Heart left ventricle (tissue), 16 donors: ENCODE data around the gene ZMIZ1. TPM values are rescaled to one million over a fixed set of nuclear protein-coding genes. Genes with fewer than 3 reads are reported as not detected.

ENCODE experiments used
- ATAC-seq, 4 donors: fragments of 200-7000 bp; cut with Tn5 transposase; one replicate each; pipeline ENCODE4 v1.9.1; 2020 to 2022; ENCODE audit warnings: moderate library complexity in 4 of 4, mild to moderate bottlenecking in 3 of 4, moderate number of reproducible peaks in 1 of 4
- DNase-seq, 5 donors: peaks; one replicate each; pipeline ENCODE4 v3.0.0-alpha.2; 2020
- H3K27ac ChIP-seq, 12 donors: fragments of 200-600 bp; sonication (generic) in 4 of 12; one replicate each; pipeline versions ENCODE4 v1.5.0 to v1.8.0; 2016 to 2022; ENCODE audit warnings: mild to moderate bottlenecking in 2 of 12
- H3K27me3 ChIP-seq, 9 donors: fragments of 200-600 bp; sonication (generic) in 2 of 9; one replicate each; pipeline versions ENCODE4 v1.5.1 to v1.8.0; 2016 to 2022; ENCODE audit warnings: mild to moderate bottlenecking in 3 of 9
- H3K36me3 ChIP-seq, 9 donors: fragments of 200-600 bp; sonication (generic) in 2 of 9; one replicate each; pipeline versions ENCODE4 v1.5.0 to v1.8.0; 2018 to 2022; ENCODE audit warnings: mild to moderate bottlenecking in 2 of 9
- H3K4me1 ChIP-seq, 12 donors: fragments of 200-600 bp; sonication (generic) in 4 of 12; one replicate each; pipeline versions ENCODE4 v1.5.0 to v1.8.0; 2016 to 2022; ENCODE audit warnings: mild to moderate bottlenecking in 3 of 12
- H3K4me3 ChIP-seq, 12 donors: fragments of 200-600 bp; sonication (generic) in 4 of 12; one replicate each; pipeline versions ENCODE4 v1.5.0 to v1.8.0; 2017 to 2022; ENCODE audit warnings: mild to moderate bottlenecking in 9 of 12, moderate library complexity in 4 of 12
- H3K9me3 ChIP-seq, 12 donors: fragments of 200-600 bp; sonication (generic) in 4 of 12; one replicate each; pipeline versions ENCODE4 v1.5.0 to v1.8.0; 2016 to 2022; ENCODE audit warnings: mild to moderate bottlenecking in 1 of 12
- POLR2A ChIP-seq, 2 donors: fragments of 450-650 bp; IDR thresholded peaks; one replicate each; pipeline ENCODE4 v1.6.1; 2017; ENCODE audit warnings: antibody characterized with exemption in 2 of 2, mild to moderate bottlenecking in 2 of 2, moderate library complexity in 2 of 2
- WGBS, 4 donors: extraction: QIAGEN DNeasy Blood & Tissue Kit in 2 of 4; methylation state at CpG; one replicate each; pipeline versions ENCODE4 v1.1.5 to v1.1.7; 2013 to 2018; 5-methylcytosine and 5-hydroxymethylcytosine counted together
- intact Hi-C, 10 donors: fragments of 100-400 bp; cut with DNase I; formaldehyde crosslinking; loops; one replicate each; pipeline versions ENCODE4 v1.11.1 to v1.14.2; 2022
- polyA plus RNA-seq, 2 donors: library from polyadenylated mRNA; stranded (reverse); fragments of 200-250 nt; gene quantifications; one replicate each; pipeline ENCODE4 v1.2.3, GENCODE V29; 2013
- total RNA-seq, 9 donors: library from RNA; depleted of rRNA in 2 of 9; stranded (reverse); fragments of >200 nt in 2 of 9; fragmentation: NEBNext Ultra II Directional in 3 of 9; extraction: Animal tissue kit (Norgen Biotek cat#: 25700) in 3 of 9; gene quantifications; one replicate each; pipeline versions ENCODE4 v1.1.0 to v1.2.4, GENCODE V29; 2016 to 2023
- TF ChIP-seq, protein P1 (sequence below), 12 donors: fragments of 200-600 bp; sonication (generic) in 4 of 12; IDR thresholded peaks; one replicate each; pipeline versions ENCODE4 v1.5.0 to v1.8.0; 2018 to 2022; ENCODE audit warnings: antibody characterized with exemption in 12 of 12, mild to moderate bottlenecking in 5 of 12
- donor health status: ischemic (EF 13 %, LVEDD 7.1; RV severe dilation, severe dysfunction).
- donor health status: healthy with polysubstance abuse.
- donor health status: DM: no; HTN: yes; CAD: no.
- donor health status: DM: no; HTN: no; CAD: no.
- donor health status: ischemic (EF 25% LVEDD 6.9; RV normal size, moderate dysfunction).
- donor health status: ischemic (EF 25% LVEDD 5.7; RV mildly dilated, moderate dysfunction).
- donor health status: healthy.
- donor health status: DM: yes; HTN: yes; CAD: no.
- donor health status: ischemic (EF 35%, LVEDD 5.7; RV mildly dilated, moderate dysfunction).
- donor health status: nonischemic (EF 11% LVEDD 7.7; RV severe dilation, severe dysfunction).
- donor health status: DM: yes; HTN: yes; CAD: no.
- donor health status: PGD.
- donor health status: ischemic (EF 29% LVEDD 5.4; RV normal size, mild dysfunction).
- donor health status: nonischemic (EF 23%, LVEDD 6.1; RV moderate dilation, normal function).

ZMIZ1 gene
- total and polyA plus RNA-seq, 11 donors, result 19.7 to 75.4 (median 49.2) TPM

DNA sequence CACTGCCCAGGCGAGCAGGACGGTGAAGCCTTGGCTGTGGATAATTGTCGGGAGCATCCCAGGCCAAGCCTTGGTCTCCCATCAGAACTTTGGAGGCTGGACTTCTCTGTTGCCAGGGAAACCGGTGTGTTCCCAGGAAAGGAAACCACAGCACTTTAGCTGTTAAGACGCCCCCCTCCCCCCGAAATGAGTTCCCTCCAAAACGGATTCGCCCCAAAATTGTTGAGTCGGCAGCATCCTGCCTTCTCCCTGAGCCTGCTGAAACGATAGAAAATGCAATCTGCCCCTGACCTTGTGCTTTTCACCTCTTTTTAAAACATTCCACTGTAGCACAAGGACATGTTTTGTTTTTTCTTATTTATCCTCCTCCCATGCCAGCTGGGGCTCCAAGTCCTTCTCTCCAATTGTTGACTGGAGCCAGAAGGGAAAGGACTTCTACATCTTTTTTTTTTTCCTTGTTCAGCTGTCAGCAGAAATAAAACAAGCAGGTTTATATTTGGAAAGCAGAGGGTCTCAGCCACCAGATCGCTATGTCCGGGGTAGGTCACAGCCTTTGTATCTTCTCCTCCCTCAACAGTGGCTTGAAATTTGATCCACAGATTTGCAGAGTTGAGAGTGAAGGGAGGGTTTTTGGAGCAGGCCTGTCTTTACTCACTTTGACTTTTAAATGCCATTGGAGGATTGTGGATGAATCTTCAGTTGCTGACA, 116.5 kb downstream of the ZMIZ1 start:
- intact Hi-C loops, result loop anchor here in 2 of 10 donors (5.0 to 10.0 kb wide), 3 partner anchors 33 to 208 kb away; no protein-coding TSS in a partner anchor
- Histone ChIP-seq H3K4me3 (no peak overlapping the region), H3K4me1 (peaks cover 37 to 100% (median 91%) of the 10 kb centered on the region in 12 donors), H3K36me3 (peaks cover 0 to 24% (median 10%) of the 10 kb centered on the region in 9 donors), H3K9me3 (no peaks in the 10 kb centered on the region), H3K27ac (peak overlapping the region in 11 of 12 donors; percentile 30 to 79 (median 67)), H3K27me3 (no peaks in the 10 kb centered on the region)
- no peak for TF ChIP-seq POLR2A (IDR thresholded peaks at IDR 0.05)
- TF ChIP-seq, protein P1, sequence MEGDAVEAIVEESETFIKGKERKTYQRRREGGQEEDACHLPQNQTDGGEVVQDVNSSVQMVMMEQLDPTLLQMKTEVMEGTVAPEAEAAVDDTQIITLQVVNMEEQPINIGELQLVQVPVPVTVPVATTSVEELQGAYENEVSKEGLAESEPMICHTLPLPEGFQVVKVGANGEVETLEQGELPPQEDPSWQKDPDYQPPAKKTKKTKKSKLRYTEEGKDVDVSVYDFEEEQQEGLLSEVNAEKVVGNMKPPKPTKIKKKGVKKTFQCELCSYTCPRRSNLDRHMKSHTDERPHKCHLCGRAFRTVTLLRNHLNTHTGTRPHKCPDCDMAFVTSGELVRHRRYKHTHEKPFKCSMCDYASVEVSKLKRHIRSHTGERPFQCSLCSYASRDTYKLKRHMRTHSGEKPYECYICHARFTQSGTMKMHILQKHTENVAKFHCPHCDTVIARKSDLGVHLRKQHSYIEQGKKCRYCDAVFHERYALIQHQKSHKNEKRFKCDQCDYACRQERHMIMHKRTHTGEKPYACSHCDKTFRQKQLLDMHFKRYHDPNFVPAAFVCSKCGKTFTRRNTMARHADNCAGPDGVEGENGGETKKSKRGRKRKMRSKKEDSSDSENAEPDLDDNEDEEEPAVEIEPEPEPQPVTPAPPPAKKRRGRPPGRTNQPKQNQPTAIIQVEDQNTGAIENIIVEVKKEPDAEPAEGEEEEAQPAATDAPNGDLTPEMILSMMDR (IDR thresholded peaks at IDR 0.05), result no peak
- no peak for DNase-seq
- WGBS, 4 donors, result 20 to 25% (median 21%) methylated on average over 9 to 12 of the region's 12 CpGs
- no peak for ATAC-seq

DNA sequence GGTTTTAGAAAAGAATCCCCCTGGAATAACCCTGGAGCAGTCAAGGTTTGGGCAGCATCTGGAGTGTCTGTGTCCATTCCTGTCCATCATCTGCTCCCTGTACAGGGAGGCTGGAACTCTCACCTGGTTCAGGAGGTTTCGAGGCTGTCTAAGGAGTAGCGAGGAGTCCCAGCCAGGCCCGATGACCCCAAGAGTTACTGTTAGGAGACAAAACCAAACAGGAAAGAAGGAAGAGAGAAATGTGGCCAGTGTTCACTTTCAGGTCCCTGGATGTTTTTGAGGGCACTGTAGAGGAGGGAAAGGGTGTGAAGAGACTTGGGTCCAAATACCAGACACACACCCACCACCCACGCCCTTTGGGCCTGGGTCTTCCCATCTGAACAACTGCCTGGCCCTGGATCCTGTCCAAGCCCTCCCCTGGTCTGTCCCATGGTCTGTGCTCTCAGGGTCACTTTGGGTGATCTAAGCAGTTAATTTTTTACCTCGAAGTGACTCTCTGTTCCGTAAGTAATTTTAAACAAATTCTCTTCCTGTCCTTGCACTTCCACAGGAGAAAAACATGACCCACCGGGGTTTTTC, 117.1 kb downstream of the ZMIZ1 start:
- intact Hi-C loops, result loop anchor here in 2 of 10 donors (5.0 to 10.0 kb wide), 3 partner anchors 34 to 209 kb away; no protein-coding TSS in a partner anchor
- no peak for ATAC-seq
- H3K9me3 ChIP-seq, result no peaks in the 10 kb centered on the region
- H3K27ac ChIP-seq, result peak overlapping the region in 11 of 12 donors; percentile 30 to 79 (median 67)
- peaks cover 31 to 100% (median 91%) of the 10 kb centered on the region in 12 donors for H3K4me1 ChIP-seq
- WGBS, 4 donors, result 45 to 59% (median 49%) methylated on average over 7 of the region's 7 CpGs
- no peak overlapping the region for H3K4me3 ChIP-seq
- no peak for TF ChIP-seq POLR2A (IDR thresholded peaks at IDR 0.05)
- TF ChIP-seq, protein P1 (IDR thresholded peaks at IDR 0.05), result no peak
- H3K36me3 ChIP-seq, result peaks cover 0 to 26% (median 10%) of the 10 kb centered on the region in 9 donors
- H3K27me3 ChIP-seq, result no peaks in the 10 kb centered on the region
- DNase-seq, result no peak

DNA sequence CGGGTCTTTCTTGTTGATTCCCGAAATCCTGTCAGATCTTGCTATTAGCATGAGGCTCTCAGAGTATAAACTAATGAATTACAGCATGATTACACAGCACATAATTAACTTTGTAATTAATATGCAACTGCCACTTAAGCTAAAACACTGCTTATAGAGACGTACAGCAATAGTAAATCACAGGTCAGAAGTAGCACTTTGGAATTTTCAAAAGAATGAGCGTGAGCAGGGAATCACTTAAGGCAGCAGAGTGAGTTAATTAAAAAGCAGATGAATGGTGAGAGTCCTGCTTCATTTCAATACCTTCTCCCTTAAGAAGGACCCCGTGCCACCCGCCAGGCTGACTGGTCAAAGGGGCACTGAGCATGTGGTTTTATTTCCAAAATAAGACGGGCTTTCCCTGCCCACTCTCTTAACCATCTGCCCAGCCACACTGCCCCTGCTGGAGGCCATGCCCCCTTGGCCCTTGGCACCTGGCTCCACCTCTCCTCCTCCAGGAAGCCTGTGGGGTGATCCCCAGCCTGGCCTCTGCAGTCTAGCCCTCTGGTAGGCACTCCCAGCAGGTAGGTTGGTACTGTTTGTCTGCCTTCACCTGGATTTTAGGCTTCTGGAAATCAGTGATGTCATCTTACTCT, 117.8 kb downstream of the ZMIZ1 start:
- H3K4me3 ChIP-seq, result no peak overlapping the region
- peaks cover 25 to 100% (median 91%) of the 10 kb centered on the region in 12 donors for H3K4me1 ChIP-seq
- H3K36me3 ChIP-seq, result peaks cover 0 to 26% (median 10%) of the 10 kb centered on the region in 9 donors
- DNase-seq (no peak), ATAC-seq (no peak)
- H3K9me3 ChIP-seq, result no peaks in the 10 kb centered on the region
- WGBS, 4 donors, result 67 to 81% (median 72%) methylated on average over 7 of the region's 7 CpGs
- H3K27ac ChIP-seq, result peak overlapping the region in 9 of 12 donors; percentile 22 to 79 (median 67)
- intact Hi-C loops, result loop anchor here in 2 of 10 donors (5.0 to 10.0 kb wide), 3 partner anchors 34 to 209 kb away; no protein-coding TSS in a partner anchor
- no peak for TF ChIP-seq POLR2A (IDR thresholded peaks at IDR 0.05)
- TF ChIP-seq, protein P1 (IDR thresholded peaks at IDR 0.05), result no peak
- no peaks in the 10 kb centered on the region for H3K27me3 ChIP-seq
